ENCODE data around the gene NKD1.

Gene NKD1

GRCh38 chr16:50646345-50646744, 98.1 kb downstream of the NKD1 start:
- DNase-seq (ENCODE audit: low read depth): no peak

GRCh38 chr16:50651835-50652438, 103.7 kb downstream of the NKD1 start:
- no peak for DNase-seq (ENCODE audit: low read depth)

- DNase-seq (ENCODE audit: low read depth): no peak
These were observed 104.7 kb downstream of the NKD1 start for GRCh38 chr16:50652836-50653425.

- no peak for DNase-seq (ENCODE audit: low read depth)
These were observed 105.7 kb downstream of the NKD1 start for GRCh38 chr16:50653633-50654519.

GRCh38 chr16:50655558-50656055, 107.4 kb downstream of the NKD1 start:
- no peak for DNase-seq (ENCODE audit: low read depth)

- peak; percentile 19 for DNase-seq (ENCODE audit: low read depth)
These were observed 109.0 kb downstream of the NKD1 start for GRCh38 chr16:50657241-50657640.

- no peak for DNase-seq (ENCODE audit: low read depth)
These were observed 111.6 kb downstream of the NKD1 start for GRCh38 chr16:50659806-50660205.

GRCh38 chr16:50662306-50662940, 114.2 kb downstream of the NKD1 start:
- DNase-seq (ENCODE audit: low read depth): no peak

GRCh38 chr16:50664270-50664669, 116.1 kb downstream of the NKD1 start:
- no peak for DNase-seq (ENCODE audit: low read depth)

GRCh38 chr16:50665128-50665878, 117.1 kb downstream of the NKD1 start:
- DNase-seq (ENCODE audit: low read depth): peak; percentile 81

- DNase-seq (ENCODE audit: low read depth): no peak
These were observed 118.7 kb downstream of the NKD1 start for GRCh38 chr16:50666658-50667496.

- DNase-seq (ENCODE audit: low read depth): no peak
These were observed 119.5 kb downstream of the NKD1 start for GRCh38 chr16:50667497-50668367.

GRCh38 chr16:50668368-50669008, 120.3 kb downstream of the NKD1 start:
- no peak for DNase-seq (ENCODE audit: low read depth)

GRCh38 chr16:50669741-50670140, 121.5 kb downstream of the NKD1 start:
- no peak for DNase-seq (ENCODE audit: low read depth)

GRCh38 chr16:50670476-50670875, 122.3 kb downstream of the NKD1 start:
- no peak for DNase-seq (ENCODE audit: low read depth)

GRCh38 chr16:50671644-50672260, 123.6 kb downstream of the NKD1 start:
- DNase-seq (ENCODE audit: low read depth): peak; percentile 63

GRCh38 chr16:50673496-50674275, 125.5 kb downstream of the NKD1 start:
- no peak for DNase-seq (ENCODE audit: low read depth)

- no peak for DNase-seq (ENCODE audit: low read depth)
These were observed 126.6 kb downstream of the NKD1 start for GRCh38 chr16:50674831-50675230.
